ENCODE results near the gene FUOM. TPM values are rescaled to one million over a fixed set of nuclear protein-coding genes. Genes with fewer than 3 reads are reported as not detected.

The FUOM gene
- polyA plus RNA-seq, 3 donors, result 29.8 to 56.8 (median 39.0) TPM

DNA sequence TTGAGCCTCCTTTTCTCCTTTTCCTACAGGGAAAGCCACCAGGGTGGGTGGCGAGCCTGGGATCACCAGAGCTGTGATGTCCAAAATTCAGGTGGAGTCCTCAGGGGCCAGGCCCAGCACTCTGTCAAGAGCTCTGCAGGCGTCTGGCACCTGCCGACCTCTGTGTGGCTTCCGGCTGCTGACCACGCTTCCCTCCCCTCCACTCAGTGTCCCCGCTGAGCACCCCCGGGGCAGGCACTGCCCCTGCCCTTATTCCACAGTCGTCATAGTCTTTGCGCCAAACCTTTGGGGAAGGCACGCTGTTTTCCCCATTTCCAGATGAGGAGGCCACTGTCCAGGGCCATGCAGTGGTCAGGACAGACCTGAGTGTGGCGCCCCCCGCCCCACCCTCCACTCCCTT lies 43.7 kb upstream of the FUOM start:
- no peaks in the 10 kb centered on the region for H3K4me1 ChIP-seq (ENCODE audit: control insufficient read depth in 1 of 2, insufficient read depth in 2 of 2, low read length in 2 of 2)
- H3K4me3 ChIP-seq (replicated peaks in 1 of 3; ENCODE audit: low read depth in 2 of 3, low read length in 3 of 3), result no peak overlapping the region
- H3K27ac ChIP-seq (ENCODE audit: low read depth in 1 of 2, low read length in 2 of 2), result peak overlapping the region in 1 of 2 donors; percentile 65
- DNase-seq, result no peak
- H3K4me1 Mint-ChIP-seq, result peaks cover 1% of the 10 kb centered on the region
- H3K36me3 Mint-ChIP-seq, result peaks cover 79 to 91% of the 10 kb centered on the region in 2 donors
- TF ChIP-seq, protein P1, sequence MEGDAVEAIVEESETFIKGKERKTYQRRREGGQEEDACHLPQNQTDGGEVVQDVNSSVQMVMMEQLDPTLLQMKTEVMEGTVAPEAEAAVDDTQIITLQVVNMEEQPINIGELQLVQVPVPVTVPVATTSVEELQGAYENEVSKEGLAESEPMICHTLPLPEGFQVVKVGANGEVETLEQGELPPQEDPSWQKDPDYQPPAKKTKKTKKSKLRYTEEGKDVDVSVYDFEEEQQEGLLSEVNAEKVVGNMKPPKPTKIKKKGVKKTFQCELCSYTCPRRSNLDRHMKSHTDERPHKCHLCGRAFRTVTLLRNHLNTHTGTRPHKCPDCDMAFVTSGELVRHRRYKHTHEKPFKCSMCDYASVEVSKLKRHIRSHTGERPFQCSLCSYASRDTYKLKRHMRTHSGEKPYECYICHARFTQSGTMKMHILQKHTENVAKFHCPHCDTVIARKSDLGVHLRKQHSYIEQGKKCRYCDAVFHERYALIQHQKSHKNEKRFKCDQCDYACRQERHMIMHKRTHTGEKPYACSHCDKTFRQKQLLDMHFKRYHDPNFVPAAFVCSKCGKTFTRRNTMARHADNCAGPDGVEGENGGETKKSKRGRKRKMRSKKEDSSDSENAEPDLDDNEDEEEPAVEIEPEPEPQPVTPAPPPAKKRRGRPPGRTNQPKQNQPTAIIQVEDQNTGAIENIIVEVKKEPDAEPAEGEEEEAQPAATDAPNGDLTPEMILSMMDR (IDR thresholded peaks at IDR 0.05), result no peak
- H3K27me3 Mint-ChIP-seq (ENCODE audit: low read depth in 3 of 3), result peaks cover 0 to 3% (median 0%) of the 10 kb centered on the region in 3 donors
- no peak overlapping the region for H3K4me2 ChIP-seq (replicated peaks; ENCODE audit: extremely low read depth, low read length, poor library complexity, severe bottlenecking)
- no peaks in the 10 kb centered on the region for H4K20me1 ChIP-seq (ENCODE audit: insufficient read depth, low read length)
- intact Hi-C loops (cut with micrococcal nuclease), result no loop called here
- no peaks in the 10 kb centered on the region for H3K27me3 ChIP-seq (ENCODE audit: control insufficient read depth in 2 of 2, insufficient read depth in 2 of 2, low read length in 2 of 2)
- H2AFZ ChIP-seq (ENCODE audit: insufficient read depth, low read depth, low read length, poor library complexity, severe bottlenecking), result no peak overlapping the region
- peak overlapping the region in 4 of 7 donors; percentile 25 to 75 (median 64) for H3K27ac Mint-ChIP-seq
- H3K9me3 ChIP-seq (replicated peaks in 1 of 2; ENCODE audit: control insufficient read depth in 1 of 2, insufficient read depth in 1 of 2, low read length in 2 of 2), result no peaks in the 10 kb centered on the region
- peaks cover 0 to 3% (median 0%) of the 10 kb centered on the region in 7 donors for H3K9me3 Mint-ChIP-seq
- 98% methylated on average over 6 of the region's 12 CpGs for WGBS (ENCODE audit: insufficient coverage)
- no peak overlapping the region for H3K4me3 Mint-ChIP-seq
- peak overlapping the region; percentile 21 for H3K9ac ChIP-seq (ENCODE audit: insufficient read depth, low read length, poor library complexity, severe bottlenecking)
- peaks cover 45 to 94% of the 10 kb centered on the region in 2 donors for H3K36me3 ChIP-seq (replicated peaks in 1 of 2; ENCODE audit: control insufficient read depth in 1 of 2, insufficient read depth in 2 of 2, low read length in 2 of 2)
- peaks cover 4% of the 10 kb centered on the region for H3K79me2 ChIP-seq (ENCODE audit: insufficient read depth, low read length)

DNA sequence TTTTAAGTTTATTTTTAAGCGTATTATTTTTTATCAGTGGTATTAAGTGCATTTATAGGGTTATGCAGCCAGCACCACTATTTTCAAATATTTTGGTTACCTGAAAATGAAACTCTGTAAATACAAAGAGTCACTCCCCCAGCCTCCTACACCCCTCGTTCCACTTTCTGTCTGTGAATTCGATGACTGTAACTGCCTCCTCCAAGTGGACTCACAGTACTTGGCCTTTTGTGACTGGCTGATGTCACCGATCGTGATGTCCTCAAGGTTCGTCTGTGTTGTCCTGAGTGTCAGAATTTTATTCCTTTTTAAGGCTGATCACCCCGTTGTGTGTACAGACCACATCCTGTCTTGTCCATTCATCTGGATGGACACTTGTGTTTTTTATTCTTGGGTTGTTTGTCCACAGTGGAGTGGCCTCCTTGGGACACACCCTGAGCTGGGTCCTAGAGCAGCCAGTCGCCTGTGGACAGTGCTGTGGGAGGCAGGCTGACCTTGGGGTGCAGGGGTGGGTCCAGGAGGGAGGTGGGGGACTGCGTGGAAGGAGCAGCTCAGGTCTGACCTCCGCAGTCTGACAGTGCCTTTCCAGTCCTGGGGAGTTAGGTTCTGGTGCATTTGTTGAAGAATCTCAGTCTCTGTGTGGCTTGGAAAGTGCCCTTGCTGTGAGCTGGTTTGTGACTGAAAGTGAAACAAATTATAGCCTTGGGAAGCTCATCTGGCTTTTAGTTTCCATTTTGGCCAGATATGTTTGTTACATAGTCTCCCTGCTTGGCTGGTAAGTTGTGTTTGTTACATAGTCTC lies 43.0 kb upstream of the FUOM start:
- H3K4me3 ChIP-seq (replicated peaks in 1 of 3; ENCODE audit: low read depth in 2 of 3, low read length in 3 of 3), result no peak overlapping the region

More for the DNA sequence above, 43.0 kb upstream of the FUOM start:
- Histone ChIP-seq H3K4me1 (ENCODE audit: control insufficient read depth in 1 of 2, insufficient read depth in 2 of 2, low read length in 2 of 2) (no peaks in the 10 kb centered on the region), H3K27ac (ENCODE audit: low read depth in 1 of 2, low read length in 2 of 2) (peak overlapping the region in 1 of 2 donors; percentile 65), H2AFZ (ENCODE audit: insufficient read depth, low read depth, low read length, poor library complexity, severe bottlenecking) (no peak overlapping the region), H3K9me3 (replicated peaks in 1 of 2; ENCODE audit: control insufficient read depth in 1 of 2, insufficient read depth in 1 of 2, low read length in 2 of 2) (no peaks in the 10 kb centered on the region), H3K27me3 (ENCODE audit: control insufficient read depth in 2 of 2, insufficient read depth in 2 of 2, low read length in 2 of 2) (no peaks in the 10 kb centered on the region), H3K4me2 (replicated peaks; ENCODE audit: extremely low read depth, low read length, poor library complexity, severe bottlenecking) (no peak overlapping the region), H3K9ac (ENCODE audit: insufficient read depth, low read length, poor library complexity, severe bottlenecking) (no peak overlapping the region), H4K20me1 (ENCODE audit: insufficient read depth, low read length) (no peaks in the 10 kb centered on the region), H3K36me3 (replicated peaks in 1 of 2; ENCODE audit: control insufficient read depth in 1 of 2, insufficient read depth in 2 of 2, low read length in 2 of 2) (peaks cover 50 to 96% of the 10 kb centered on the region in 2 donors), H3K79me2 (ENCODE audit: insufficient read depth, low read length) (peaks cover 9% of the 10 kb centered on the region)
- H3K4me1 Mint-ChIP-seq, result peaks cover 1% of the 10 kb centered on the region
- H3K36me3 Mint-ChIP-seq, result peaks cover 77 to 89% of the 10 kb centered on the region in 2 donors
- DNase-seq, result no peak
- WGBS (ENCODE audit: insufficient coverage), result 92% methylated on average over 3 of the region's 10 CpGs
- H3K27ac Mint-ChIP-seq, result peak overlapping the region in 5 of 7 donors; percentile 47 to 75 (median 51)
- peaks cover 0 to 3% (median 0%) of the 10 kb centered on the region in 7 donors for H3K9me3 Mint-ChIP-seq
- TF ChIP-seq, protein P1 (IDR thresholded peaks at IDR 0.05), result no peak
- peaks cover 0 to 3% (median 0%) of the 10 kb centered on the region in 3 donors for H3K27me3 Mint-ChIP-seq (ENCODE audit: low read depth in 3 of 3)
- H3K4me3 Mint-ChIP-seq, result peak overlapping the region in 1 of 2 donors; percentile 32
- intact Hi-C loops (cut with micrococcal nuclease), result no loop called here
